CD4-positive, alpha-beta T cell (primary cell): ENCODE results near the gene PJVK. TPM values are rescaled to one million over a fixed set of nuclear protein-coding genes. Genes with fewer than 3 reads are reported as not detected.

ENCODE experiments used
- ATAC-seq: fragments of 200-7000 bp; cut with Tn5 transposase; one replicate; pipeline ENCODE4 v1.10.0; 2022; ENCODE audit warnings: mild to moderate bottlenecking; ENCODE audit not compliant: poor library complexity
- CTCF ChIA-PET: fragments of 350-600 bp; sonication (Branson Sonifier 250); formaldehyde crosslinking; loops from one replicate; lab custom pipeline; 2021; ENCODE audit warnings: antibody characterized with exemption, inconsistent platforms; lab: Charles Lee
- POLR2A ChIA-PET: fragments of 350-600 bp; sonication (Branson Sonifier 250); formaldehyde crosslinking; loops from one replicate; lab custom pipeline; 2021; ENCODE audit warnings: antibody characterized with exemption, inconsistent platforms; lab: Charles Lee
- DNase-seq, 14 experiments: peaks; one replicate each; pipeline ENCODE4 v3.0.0-alpha.2; 2013 to 2020; ENCODE audit warnings: mixed read lengths in 2 of 14
- H3K27ac ChIP-seq, 2 donors: one replicate each; pipeline versions ENCODE4 v1.5.1 to v1.7.0; 2013; ENCODE audit warnings: low read length in 2 of 2, low read depth in 1 of 2, mild to moderate bottlenecking in 1 of 2
- H3K27me3 ChIP-seq, 2 experiments: 1 replicate in 1 of 2; 2 replicates in 1 of 2; pipeline versions ENCODE4 v1.6.1 to v1.7.0; 2013; ENCODE audit warnings: low read length in 2 of 2, control low read depth in 1 of 2, mild to moderate bottlenecking in 1 of 2, moderate library complexity in 1 of 2; ENCODE audit not compliant: insufficient read depth in 2 of 2, control insufficient read depth in 1 of 2
- H3K36me3 ChIP-seq: one replicate; pipeline ENCODE4 v1.6.1; 2013; ENCODE audit warnings: low read length, control low read depth; ENCODE audit not compliant: insufficient read depth
- H3K4me1 ChIP-seq: one replicate; pipeline ENCODE4 v1.6.1; 2013; ENCODE audit warnings: low read length, control low read depth; ENCODE audit not compliant: insufficient read depth
- H3K4me3 ChIP-seq: one replicate; pipeline ENCODE4 v1.5.1; 2013; ENCODE audit warnings: mild to moderate bottlenecking, low read length, moderate library complexity
- H3K9me3 ChIP-seq, 2 experiments: 1 replicate in 1 of 2; 2 replicates in 1 of 2; pipeline versions ENCODE4 v1.6.1 to v1.7.0; 2013; ENCODE audit warnings: low read length in 2 of 2, mild to moderate bottlenecking in 2 of 2, control low read depth in 1 of 2, moderate library complexity in 1 of 2; ENCODE audit not compliant: control insufficient read depth in 1 of 2, insufficient read depth in 1 of 2
- H3K27ac Mint-ChIP-seq: one replicate; pipeline ENCODE4 v1.8.0; 2020; ENCODE audit warnings: mixed read lengths
- H3K27me3 Mint-ChIP-seq: one replicate; pipeline ENCODE4 v1.8.0; 2021; ENCODE audit warnings: mixed read lengths
- H3K36me3 Mint-ChIP-seq: one replicate; pipeline ENCODE4 v1.8.0; 2021; ENCODE audit warnings: low read depth, mixed read lengths
- H3K4me1 Mint-ChIP-seq: one replicate; pipeline ENCODE4 v1.8.0; 2021; ENCODE audit warnings: low read depth, mixed read lengths
- H3K4me3 Mint-ChIP-seq: one replicate; pipeline ENCODE4 v1.8.0; 2020; ENCODE audit warnings: mild to moderate bottlenecking, mixed read lengths
- H3K9me3 Mint-ChIP-seq: one replicate; pipeline ENCODE4 v1.8.0; 2020; ENCODE audit warnings: mixed read lengths
- intact Hi-C, 2 experiments: fragments of 100-400 bp; cut with DNase I in 1 of 2; cut with micrococcal nuclease in 1 of 2; formaldehyde crosslinking; loops; one replicate each; pipeline versions ENCODE4 v1.15.1 to v1.9.0; 2023 to 2025; cut with DNase I, micrococcal nuclease
- total RNA-seq, 174 experiments: library from RNA in 2 of 174; stranded (reverse) in 2 of 174; gene quantifications; one replicate each; pipeline ENCODE4 v1.2.3 and lab custom pipeline; 2021 to 2026
- TF ChIP-seq, protein P1 (sequence below): fragments of 200-600 bp; IDR thresholded peaks from one replicate; pipeline ENCODE4 v1.8.0; 2022; ENCODE audit warnings: antibody characterized with exemption, mild to moderate bottlenecking

PJVK gene
- total RNA-seq, 2 experiments from 2014 or later, result 3.8 to 4.2 TPM

DNA sequence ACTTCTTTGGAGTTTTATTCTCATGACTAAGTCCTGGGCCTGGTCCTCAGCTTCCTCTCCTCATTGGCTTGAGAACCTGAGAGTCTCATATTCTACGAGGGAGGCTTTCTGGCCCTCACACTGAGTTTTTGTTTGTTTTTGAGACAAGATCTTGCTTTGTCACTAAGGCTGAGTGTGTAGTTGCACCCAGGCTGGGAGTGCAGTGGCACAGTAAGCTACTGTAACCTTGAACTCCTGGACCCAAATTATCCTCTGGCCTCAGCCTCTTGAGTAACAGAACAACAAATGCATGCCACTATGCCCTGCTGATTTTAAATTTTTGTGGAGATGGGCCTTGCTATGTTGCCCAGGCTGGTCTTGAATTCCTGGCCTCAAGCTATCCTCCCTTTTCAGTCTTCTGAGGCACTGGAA, 22.8 kb upstream of the PJVK start:
- Histone ChIP-seq H3K9me3 (peaks cover 0 to 9% of the 10 kb centered on the region in 2 experiments), H3K4me1 (no peaks in the 10 kb centered on the region), H3K4me3 (no peak overlapping the region), H3K36me3 (peaks cover 46% of the 10 kb centered on the region), H3K27ac (no peak overlapping the region), H3K27me3 (no peaks in the 10 kb centered on the region)
- CTCF ChIA-PET, result no interaction called here
- Mint-ChIP-seq H3K9me3 (peaks cover 2% of the 10 kb centered on the region), H3K4me1 (no peaks in the 10 kb centered on the region), H3K27ac (no peak overlapping the region), H3K36me3 (peaks cover 90% of the 10 kb centered on the region), H3K4me3 (no peak overlapping the region), H3K27me3 (no peaks in the 10 kb centered on the region)
- intact Hi-C loops, result no loop called here
- TF ChIP-seq, protein P1, sequence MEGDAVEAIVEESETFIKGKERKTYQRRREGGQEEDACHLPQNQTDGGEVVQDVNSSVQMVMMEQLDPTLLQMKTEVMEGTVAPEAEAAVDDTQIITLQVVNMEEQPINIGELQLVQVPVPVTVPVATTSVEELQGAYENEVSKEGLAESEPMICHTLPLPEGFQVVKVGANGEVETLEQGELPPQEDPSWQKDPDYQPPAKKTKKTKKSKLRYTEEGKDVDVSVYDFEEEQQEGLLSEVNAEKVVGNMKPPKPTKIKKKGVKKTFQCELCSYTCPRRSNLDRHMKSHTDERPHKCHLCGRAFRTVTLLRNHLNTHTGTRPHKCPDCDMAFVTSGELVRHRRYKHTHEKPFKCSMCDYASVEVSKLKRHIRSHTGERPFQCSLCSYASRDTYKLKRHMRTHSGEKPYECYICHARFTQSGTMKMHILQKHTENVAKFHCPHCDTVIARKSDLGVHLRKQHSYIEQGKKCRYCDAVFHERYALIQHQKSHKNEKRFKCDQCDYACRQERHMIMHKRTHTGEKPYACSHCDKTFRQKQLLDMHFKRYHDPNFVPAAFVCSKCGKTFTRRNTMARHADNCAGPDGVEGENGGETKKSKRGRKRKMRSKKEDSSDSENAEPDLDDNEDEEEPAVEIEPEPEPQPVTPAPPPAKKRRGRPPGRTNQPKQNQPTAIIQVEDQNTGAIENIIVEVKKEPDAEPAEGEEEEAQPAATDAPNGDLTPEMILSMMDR, result no peak
- ATAC-seq (no peak), DNase-seq (no peak)
- POLR2A ChIA-PET, result interaction anchor here (2.2 kb wide), 1 partner anchor 23 kb away, joined by 6 read pairs; the partner anchor contains the start of genes PJVK and PRKRA

DNA sequence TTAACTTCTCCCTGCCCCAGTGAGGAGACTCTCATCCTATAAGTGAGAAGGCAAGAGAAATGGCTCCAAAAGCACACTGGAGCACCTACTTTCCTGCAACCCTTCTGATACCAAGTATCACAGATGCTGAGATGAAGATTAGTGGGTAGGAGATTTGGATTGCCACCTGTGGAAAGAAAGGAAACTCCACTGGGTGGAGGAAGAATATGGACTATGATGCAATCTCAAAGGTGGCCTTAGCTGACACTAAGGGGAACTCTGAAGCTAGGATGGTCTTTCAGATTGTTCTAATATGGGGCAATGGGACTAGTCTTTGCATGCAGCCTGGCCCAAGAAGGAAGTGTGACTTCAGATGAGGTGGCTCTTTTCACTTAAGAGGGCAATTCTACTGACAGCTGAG, 21.8 kb upstream of the PJVK start:
- no peak overlapping the region for H3K27ac Mint-ChIP-seq
- Histone ChIP-seq H3K4me3 (no peak overlapping the region), H3K4me1 (no peaks in the 10 kb centered on the region), H3K9me3 (peaks cover 0 to 9% of the 10 kb centered on the region in 2 experiments), H3K27ac (no peak overlapping the region), H3K27me3 (no peaks in the 10 kb centered on the region), H3K36me3 (peaks cover 53% of the 10 kb centered on the region)
- intact Hi-C loops, result no loop called here
- no peaks in the 10 kb centered on the region for H3K4me1 Mint-ChIP-seq
- ChIA-PET CTCF (no interaction called here), POLR2A (interaction anchor here (2.2 kb wide), 1 partner anchor 22 kb away, joined by 6 read pairs; the partner anchor contains the start of genes PJVK and PRKRA)
- TF ChIP-seq, protein P1, result no peak
- ATAC-seq, result no peak
- H3K36me3 Mint-ChIP-seq, result peaks cover 92% of the 10 kb centered on the region
- no peaks in the 10 kb centered on the region for H3K27me3 Mint-ChIP-seq
- peaks cover 2% of the 10 kb centered on the region for H3K9me3 Mint-ChIP-seq
- DNase-seq, result no peak
- no peak overlapping the region for H3K4me3 Mint-ChIP-seq

DNA sequence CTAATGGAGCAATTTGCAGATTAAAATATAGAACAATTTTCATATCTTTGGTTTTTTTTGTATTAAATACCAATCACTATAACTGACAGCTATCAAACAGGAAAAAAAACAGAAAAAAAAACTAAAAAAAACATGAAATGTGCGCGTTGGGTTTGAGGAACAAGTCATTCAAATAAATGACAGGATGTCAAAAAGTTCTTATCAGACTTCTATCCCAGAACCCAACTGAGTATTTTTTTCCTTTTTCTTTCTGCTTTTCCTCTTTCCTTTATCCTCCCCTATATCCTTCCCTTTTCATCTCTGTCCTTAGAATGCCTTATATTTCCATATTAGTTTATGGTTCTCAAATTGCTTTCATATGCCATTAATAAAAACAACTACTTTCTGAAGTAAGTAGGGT, 14.5 kb upstream of the PJVK start:
- H3K9me3 ChIP-seq, result no peaks in the 10 kb centered on the region
- ChIA-PET CTCF (no interaction called here), POLR2A (interaction anchor here (1.7 kb wide), 1 partner anchor 14 kb away, joined by 5 read pairs; the partner anchor contains the start of genes PJVK and PRKRA)
- ATAC-seq (no peak), DNase-seq (no peak)
- Mint-ChIP-seq H3K27ac (no peak overlapping the region), H3K4me3 (no peak overlapping the region), H3K27me3 (no peaks in the 10 kb centered on the region), H3K9me3 (no peaks in the 10 kb centered on the region), H3K4me1 (no peaks in the 10 kb centered on the region), H3K36me3 (peaks cover 93% of the 10 kb centered on the region)
- TF ChIP-seq, protein P1, result no peak
- no peak overlapping the region for H3K4me3 ChIP-seq
- H3K36me3 ChIP-seq, result peaks cover 81% of the 10 kb centered on the region
- no peaks in the 10 kb centered on the region for H3K4me1 ChIP-seq
- H3K27ac ChIP-seq, result no peak overlapping the region
- intact Hi-C loops, result no loop called here
- H3K27me3 ChIP-seq, result no peaks in the 10 kb centered on the region
